ENCODE data around the gene ZNF385B. TPM values are rescaled to one million over a fixed set of nuclear protein-coding genes. Genes with fewer than 3 reads are reported as not detected.

ZNF385B gene
- total RNA-seq, 1 donor from 2014 or later: 35.8 TPM

- Histone ChIP-seq H3K79me2 (ENCODE audit: low read depth) (peaks cover 99% of the 10 kb centered on the region), H3K4me2 (no peak overlapping the region), H3F3A (ENCODE audit: low read depth) (no peaks in the 10 kb centered on the region), H3K27me3 (no peaks in the 10 kb centered on the region), H3K36me3 (peaks cover 6% of the 10 kb centered on the region), H3K4me1 (peaks cover 32% of the 10 kb centered on the region), H3K9ac (no peak overlapping the region), H4K20me1 (ENCODE audit: low read depth) (peaks cover 10% of the 10 kb centered on the region), H2AFZ (replicated peaks) (no peak overlapping the region), H3K27ac (no peak overlapping the region), H3K9me3 (ENCODE audit: low read depth) (no peaks in the 10 kb centered on the region), H3K4me3 (no peak overlapping the region)
- H3K9me3 Mint-ChIP-seq: no peaks in the 10 kb centered on the region
- no peak for TF ChIP-seq EZH2 (IDR thresholded peaks at IDR 0.05)
- TF ChIP-seq EZH2phosphoT487 (IDR thresholded peaks at IDR 0.05): no peak
- TF ChIP-seq, protein P1, sequence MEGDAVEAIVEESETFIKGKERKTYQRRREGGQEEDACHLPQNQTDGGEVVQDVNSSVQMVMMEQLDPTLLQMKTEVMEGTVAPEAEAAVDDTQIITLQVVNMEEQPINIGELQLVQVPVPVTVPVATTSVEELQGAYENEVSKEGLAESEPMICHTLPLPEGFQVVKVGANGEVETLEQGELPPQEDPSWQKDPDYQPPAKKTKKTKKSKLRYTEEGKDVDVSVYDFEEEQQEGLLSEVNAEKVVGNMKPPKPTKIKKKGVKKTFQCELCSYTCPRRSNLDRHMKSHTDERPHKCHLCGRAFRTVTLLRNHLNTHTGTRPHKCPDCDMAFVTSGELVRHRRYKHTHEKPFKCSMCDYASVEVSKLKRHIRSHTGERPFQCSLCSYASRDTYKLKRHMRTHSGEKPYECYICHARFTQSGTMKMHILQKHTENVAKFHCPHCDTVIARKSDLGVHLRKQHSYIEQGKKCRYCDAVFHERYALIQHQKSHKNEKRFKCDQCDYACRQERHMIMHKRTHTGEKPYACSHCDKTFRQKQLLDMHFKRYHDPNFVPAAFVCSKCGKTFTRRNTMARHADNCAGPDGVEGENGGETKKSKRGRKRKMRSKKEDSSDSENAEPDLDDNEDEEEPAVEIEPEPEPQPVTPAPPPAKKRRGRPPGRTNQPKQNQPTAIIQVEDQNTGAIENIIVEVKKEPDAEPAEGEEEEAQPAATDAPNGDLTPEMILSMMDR (IDR thresholded peaks at IDR 0.05): no peak
- H3K36me3 Mint-ChIP-seq: no peaks in the 10 kb centered on the region
- no peaks in the 10 kb centered on the region for H3K4me1 Mint-ChIP-seq
- peaks cover 2% of the 10 kb centered on the region for H3K27me3 Mint-ChIP-seq (ENCODE audit: insufficient read depth, low read depth)
- H3K4me3 Mint-ChIP-seq: no peak overlapping the region
- H3K27ac Mint-ChIP-seq: no peak overlapping the region
- DNase-seq (ENCODE audit: low spot score): no peak
These were observed 8.3 kb downstream of the ZNF385B start for GRCh38 chr2:179853108-179853507.

DNA sequence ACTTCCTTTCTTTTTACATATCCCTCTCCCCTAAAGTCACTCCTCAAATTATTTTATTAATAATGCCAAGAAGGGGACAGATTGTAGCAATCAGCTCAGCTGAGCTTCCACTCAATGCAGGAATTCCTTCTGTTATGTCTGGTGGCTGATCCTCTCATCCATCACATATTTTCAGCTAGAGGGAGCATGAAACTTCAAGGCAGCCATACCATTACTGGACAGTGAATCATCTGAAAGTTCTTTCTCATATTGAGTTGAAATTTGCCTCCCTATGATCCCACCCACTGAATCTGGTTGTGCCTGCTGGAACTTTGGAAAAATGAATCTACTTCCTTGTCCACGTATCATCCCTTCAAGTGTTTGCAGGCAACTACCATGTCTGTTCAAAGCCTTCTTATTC is 11.2 kb downstream of the ZNF385B start:
- Histone ChIP-seq H3K36me3 (peaks cover 6% of the 10 kb centered on the region), H3K9ac (no peak overlapping the region), H3K4me2 (no peak overlapping the region), H3K4me3 (no peak overlapping the region), H3K27me3 (no peaks in the 10 kb centered on the region), H3K27ac (no peak overlapping the region), H3K79me2 (ENCODE audit: low read depth) (peaks cover 99% of the 10 kb centered on the region), H3F3A (ENCODE audit: low read depth) (no peaks in the 10 kb centered on the region), H3K4me1 (peaks cover 14% of the 10 kb centered on the region), H4K20me1 (ENCODE audit: low read depth) (no peaks in the 10 kb centered on the region), H3K9me3 (ENCODE audit: low read depth) (no peaks in the 10 kb centered on the region), H2AFZ (replicated peaks) (no peak overlapping the region)
- Mint-ChIP-seq H3K9me3 (no peaks in the 10 kb centered on the region), H3K4me3 (no peak overlapping the region), H3K36me3 (no peaks in the 10 kb centered on the region), H3K4me1 (no peaks in the 10 kb centered on the region), H3K27ac (no peak overlapping the region), H3K27me3 (ENCODE audit: insufficient read depth, low read depth) (no peaks in the 10 kb centered on the region)
- TF ChIP-seq EZH2 (IDR thresholded peaks at IDR 0.05): no peak
- TF ChIP-seq, protein P1 (IDR thresholded peaks at IDR 0.05): no peak
- TF ChIP-seq EZH2phosphoT487 (IDR thresholded peaks at IDR 0.05): no peak
- DNase-seq (ENCODE audit: low spot score): no peak

GRCh38 chr2:179849719-179850118 is 11.7 kb downstream of the ZNF385B start:
- H3K36me3 ChIP-seq: peaks cover 6% of the 10 kb centered on the region
- no peak overlapping the region for H3K4me3 Mint-ChIP-seq
- H3K27me3 ChIP-seq: no peaks in the 10 kb centered on the region
- H3K27me3 Mint-ChIP-seq (ENCODE audit: insufficient read depth, low read depth): no peaks in the 10 kb centered on the region
- H3K9me3 Mint-ChIP-seq: no peaks in the 10 kb centered on the region
- no peaks in the 10 kb centered on the region for H3K36me3 Mint-ChIP-seq
- H4K20me1 ChIP-seq (ENCODE audit: low read depth): no peaks in the 10 kb centered on the region
- no peaks in the 10 kb centered on the region for H3F3A ChIP-seq (ENCODE audit: low read depth)
- no peak overlapping the region for H3K9ac ChIP-seq
- H3K27ac Mint-ChIP-seq: no peak overlapping the region
- peaks cover 9% of the 10 kb centered on the region for H3K4me1 ChIP-seq
- no peak overlapping the region for H2AFZ ChIP-seq (replicated peaks)
- DNase-seq (ENCODE audit: low spot score): no peak
- H3K79me2 ChIP-seq (ENCODE audit: low read depth): peaks cover 99% of the 10 kb centered on the region
- no peaks in the 10 kb centered on the region for H3K9me3 ChIP-seq (ENCODE audit: low read depth)
- no peak for TF ChIP-seq EZH2 (IDR thresholded peaks at IDR 0.05)
- TF ChIP-seq, protein P1 (IDR thresholded peaks at IDR 0.05): no peak
- no peak for TF ChIP-seq EZH2phosphoT487 (IDR thresholded peaks at IDR 0.05)
- H3K4me2 ChIP-seq: no peak overlapping the region
- H3K4me1 Mint-ChIP-seq: no peaks in the 10 kb centered on the region
- no peak overlapping the region for H3K4me3 ChIP-seq
- no peak overlapping the region for H3K27ac ChIP-seq

Data from neural progenitor cell (in vitro differentiated cells).